Measurements from ENCODE around the gene GPR149. TPM values are rescaled to one million over a fixed set of nuclear protein-coding genes. Genes with fewer than 3 reads are reported as not detected.

GPR149 gene
- total RNA-seq = not detected in 2 replicates

GRCh38 chr3:154430014-154430413 lies at the start of gene GPR149:
Gene GPR149 (minus strand): TSS chr3:154430190. CDS start chr3:154429615, 575 bp downstream.

GRCh38 chr3:154323891-154324738 lies 105.9 kb downstream of the GPR149 start, which contains the start of gene DHX36:
Gene DHX36 (minus strand): TSS chr3:154324487. CDS start chr3:154324416, 71 bp downstream.

Other genes starting within 250 kb of the GPR149 start
- 19.6 and 20.0 TPM in 2 replicates for gene DHX36, start 105.7 kb downstream of the GPR149 start, total RNA-seq